Lower leg skin (tissue), 4 donors: Measurements from ENCODE around the gene GHRL. TPM values are rescaled to one million over a fixed set of nuclear protein-coding genes. Genes with fewer than 3 reads are reported as not detected.
"Not testable (repeated sequence)": the region's sequence is repeated elsewhere in the genome, so short reads cannot be mapped to it uniquely, and the experiment has no call there.

ENCODE experiments used
- DNase-seq, 2 donors: peaks; one replicate each; pipeline ENCODE4 v3.0.0-alpha.2; 2019; ENCODE audit warnings: low spot score in 2 of 2
- H3K4me3 ChIP-seq: fragments of 200-600 bp; sonication (generic); 2 replicates; pipeline ENCODE4 v1.5.1; 2017; ENCODE audit warnings: mild to moderate bottlenecking, low read depth; ENCODE audit not compliant: poor library complexity, severe bottlenecking
- POLR2A ChIP-seq, 2 donors: fragments of 450-650 bp; IDR thresholded peaks; one replicate each; pipeline ENCODE4 v1.6.1; 2016 to 2017; ENCODE audit warnings: antibody characterized with exemption in 2 of 2, mild to moderate bottlenecking in 1 of 2, moderate library complexity in 1 of 2
- WGBS, 2 donors: methylation state at CpG; one replicate each; pipeline ENCODE4 v1.1.5; 2018; 5-methylcytosine and 5-hydroxymethylcytosine counted together
- intact Hi-C: fragments of 100-400 bp; cut with DNase I; formaldehyde crosslinking; loops from one replicate; pipeline ENCODE4 v1.15.0; 2023; ENCODE audit warnings: low total_unique reads
- total RNA-seq, 4 donors: library from RNA; depleted of rRNA; stranded (reverse); fragments of >200 nt; gene quantifications; one replicate each; pipeline ENCODE4 v1.1.0, GENCODE V29; 2016
- TF ChIP-seq, protein P1 (sequence below), 3 donors: fragments of 450-650 bp; IDR thresholded peaks; one replicate each; pipeline ENCODE4 v1.5.1; 2016; ENCODE audit warnings: antibody characterized with exemption in 3 of 3, mild to moderate bottlenecking in 3 of 3, moderate library complexity in 2 of 3

GHRL gene
- total RNA-seq, 4 donors from 2014 or later = not detected

DNA sequence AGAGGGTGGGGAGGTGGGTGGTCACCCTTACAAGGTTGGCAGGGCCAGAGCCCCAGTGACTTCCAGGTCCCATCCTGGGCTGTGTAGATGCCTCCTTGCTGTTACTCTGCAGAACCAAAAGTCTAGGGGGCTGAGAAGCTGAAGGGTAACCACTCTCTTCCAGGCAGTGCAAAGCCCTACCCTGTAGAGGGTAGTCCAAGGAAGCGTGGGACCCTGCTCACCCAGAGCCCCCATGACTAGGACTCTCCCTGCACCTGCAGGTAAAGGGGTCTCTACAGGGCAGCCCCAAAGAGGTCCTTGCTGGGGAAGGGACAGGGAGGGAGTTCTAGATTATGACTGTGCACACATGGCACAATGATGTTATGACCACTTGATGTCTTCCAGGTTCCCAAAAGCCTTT, 14.2 kb downstream of the GHRL start:
- H3K4me3 ChIP-seq = no peak overlapping the region
- no peak for DNase-seq
- 88 to 100% methylated on average over 1 of the region's 1 CpG for WGBS, 2 donors
- intact Hi-C loops = no loop called here
- TF ChIP-seq, protein P1, sequence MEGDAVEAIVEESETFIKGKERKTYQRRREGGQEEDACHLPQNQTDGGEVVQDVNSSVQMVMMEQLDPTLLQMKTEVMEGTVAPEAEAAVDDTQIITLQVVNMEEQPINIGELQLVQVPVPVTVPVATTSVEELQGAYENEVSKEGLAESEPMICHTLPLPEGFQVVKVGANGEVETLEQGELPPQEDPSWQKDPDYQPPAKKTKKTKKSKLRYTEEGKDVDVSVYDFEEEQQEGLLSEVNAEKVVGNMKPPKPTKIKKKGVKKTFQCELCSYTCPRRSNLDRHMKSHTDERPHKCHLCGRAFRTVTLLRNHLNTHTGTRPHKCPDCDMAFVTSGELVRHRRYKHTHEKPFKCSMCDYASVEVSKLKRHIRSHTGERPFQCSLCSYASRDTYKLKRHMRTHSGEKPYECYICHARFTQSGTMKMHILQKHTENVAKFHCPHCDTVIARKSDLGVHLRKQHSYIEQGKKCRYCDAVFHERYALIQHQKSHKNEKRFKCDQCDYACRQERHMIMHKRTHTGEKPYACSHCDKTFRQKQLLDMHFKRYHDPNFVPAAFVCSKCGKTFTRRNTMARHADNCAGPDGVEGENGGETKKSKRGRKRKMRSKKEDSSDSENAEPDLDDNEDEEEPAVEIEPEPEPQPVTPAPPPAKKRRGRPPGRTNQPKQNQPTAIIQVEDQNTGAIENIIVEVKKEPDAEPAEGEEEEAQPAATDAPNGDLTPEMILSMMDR (IDR thresholded peaks at IDR 0.05) = no peak
- TF ChIP-seq POLR2A (IDR thresholded peaks at IDR 0.05) = no peak

GRCh38 chr3:10277115-10277625, 15.6 kb downstream of the GHRL start:
- H3K4me3 ChIP-seq = no peak overlapping the region
- TF ChIP-seq, protein P1 (IDR thresholded peaks at IDR 0.05) = no peak
- TF ChIP-seq POLR2A (IDR thresholded peaks at IDR 0.05) = no peak
- DNase-seq = no peak
- 84 to 85% methylated on average over 3 of the region's 3 CpGs for WGBS, 2 donors
- intact Hi-C loops = no loop called here

DNA sequence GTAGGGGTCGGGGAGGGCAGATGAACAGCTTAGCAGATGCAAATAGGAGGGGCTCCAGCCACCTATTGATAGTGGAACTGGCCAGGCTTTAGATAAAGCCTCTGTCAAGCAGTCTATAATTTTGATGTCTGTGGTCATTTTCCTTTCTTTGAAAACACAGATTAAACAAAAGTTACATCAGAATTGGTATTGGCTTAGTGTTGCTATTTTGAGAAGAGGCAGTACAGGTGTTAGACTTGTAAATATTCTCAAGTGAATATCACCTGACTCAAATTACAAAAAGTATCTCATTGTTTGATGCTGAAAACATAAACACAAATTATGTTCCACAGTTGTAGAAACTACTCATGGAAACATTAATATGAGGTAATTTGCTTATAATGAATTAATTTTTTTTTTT, 18.1 kb downstream of the GHRL start:
- TF ChIP-seq POLR2A (IDR thresholded peaks at IDR 0.05) = no peak
- TF ChIP-seq, protein P1 (IDR thresholded peaks at IDR 0.05) = no peak
- intact Hi-C loops = no loop called here
- WGBS, 2 donors = 86 to 89% methylated on average over 1 of the region's 1 CpG
- no peak overlapping the region for H3K4me3 ChIP-seq
- DNase-seq = no peak

DNA sequence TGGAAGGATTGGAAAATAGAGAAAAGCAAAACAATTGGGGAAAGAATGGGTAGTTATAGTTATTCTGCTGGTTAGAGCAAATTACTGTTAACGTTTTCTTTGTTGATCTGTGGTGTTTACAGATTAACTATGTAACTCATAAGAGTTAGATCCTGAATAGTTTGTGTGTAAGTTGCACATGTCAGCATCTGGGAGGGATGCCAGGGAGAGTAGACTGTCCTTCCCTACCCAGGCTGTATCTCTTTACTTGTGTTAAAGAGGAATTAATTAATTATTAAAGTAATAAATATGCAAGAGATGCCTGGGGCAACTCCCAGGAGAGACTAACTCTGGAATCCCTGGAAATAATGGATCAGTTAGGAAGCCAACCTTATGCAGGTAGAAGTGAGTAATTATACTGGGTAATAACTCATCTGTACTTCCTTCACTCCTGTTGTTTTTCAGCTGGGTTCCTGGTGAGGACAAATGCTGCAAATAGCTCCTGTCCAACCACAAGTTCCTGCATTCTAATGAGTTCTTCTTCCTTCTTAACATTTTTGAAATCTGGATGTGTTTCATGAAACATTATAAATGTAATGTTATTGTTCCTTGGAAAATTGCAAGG, 18.9 kb downstream of the GHRL start:
- no peak for DNase-seq
- WGBS, 2 donors = 24% methylated on average over 1 of the region's 1 CpG
- intact Hi-C loops = no loop called here
- no peak for TF ChIP-seq POLR2A (IDR thresholded peaks at IDR 0.05)
- no peak overlapping the region for H3K4me3 ChIP-seq

GRCh38 chr3:10272977-10273376, 19.8 kb downstream of the GHRL start:
- DNase-seq = peak in 1 of 2 donors; percentile 28
- WGBS, 2 donors = 91 to 97% methylated on average over 2 of the region's 2 CpGs
- no peak for TF ChIP-seq POLR2A (IDR thresholded peaks at IDR 0.05)
- TF ChIP-seq, protein P1 (IDR thresholded peaks at IDR 0.05) = no peak
- intact Hi-C loops = no loop called here
- no peak overlapping the region for H3K4me3 ChIP-seq

DNA sequence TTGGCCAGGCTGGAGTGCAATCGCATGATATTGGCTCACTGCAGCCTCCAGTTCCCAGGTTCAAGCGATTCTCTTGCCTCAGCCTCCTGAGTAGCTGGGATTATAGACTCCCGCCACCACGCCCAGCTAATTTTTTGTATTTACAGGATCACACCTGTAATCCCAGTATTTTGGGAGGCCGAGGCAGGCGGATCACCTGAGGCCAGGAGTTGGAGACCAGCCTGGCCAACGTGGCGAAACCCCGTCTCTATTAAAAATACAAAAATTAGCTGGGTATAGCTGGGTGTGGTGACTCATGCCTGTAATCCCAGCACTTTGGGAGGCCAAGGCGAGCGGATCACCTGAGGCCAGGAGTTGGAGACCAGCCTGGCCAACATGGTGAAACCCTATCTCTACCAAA, 20.3 kb downstream of the GHRL start:
- 85 to 96% methylated on average over 11 of the region's 11 CpGs for WGBS, 2 donors
- intact Hi-C loops, H3K4me3 ChIP-seq: not testable (repeated sequence)
- peak in 1 of 2 donors; percentile 21 for DNase-seq

DNA sequence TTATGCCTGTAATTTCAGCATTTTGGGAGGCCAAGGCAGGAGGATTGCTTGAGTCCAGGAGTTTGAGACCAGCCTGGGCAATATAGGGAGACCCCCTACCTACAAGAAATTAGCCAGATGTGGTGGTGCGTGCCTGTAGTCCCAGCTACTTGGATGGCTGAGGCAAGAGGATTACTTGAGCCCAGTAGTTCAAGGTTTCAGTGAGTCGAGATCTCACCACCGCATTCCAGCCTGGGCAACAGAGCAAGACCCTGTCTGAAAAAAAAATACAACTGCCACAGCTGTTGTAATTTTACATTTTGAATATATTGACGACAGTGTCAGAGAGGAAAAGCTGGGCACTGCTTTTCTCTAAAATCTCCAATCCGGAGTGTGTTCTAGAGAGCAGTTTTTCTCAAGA, 23.3 kb downstream of the GHRL start:
- intact Hi-C loops = no loop called here
- 98% methylated on average over 5 of the region's 5 CpGs for WGBS, 2 donors
- TF ChIP-seq, protein P1 (IDR thresholded peaks at IDR 0.05) = no peak
- no peak for TF ChIP-seq POLR2A (IDR thresholded peaks at IDR 0.05)

More for the DNA sequence above, 23.3 kb downstream of the GHRL start:
- DNase-seq = peak in 1 of 2 donors; percentile 26
- no peak overlapping the region for H3K4me3 ChIP-seq
